HG03064 (cell line): ENCODE results near the gene PGAM2.

Experiments
- ATAC-seq: cut with Tn5 transposase; IDR thresholded peaks from one replicate; pipeline ENCODE4 v1.9.1; 2021; ENCODE audit warnings: low read depth; ENCODE audit not compliant: unreplicated experiment

The PGAM2 gene

GRCh38 chr7:44086627-44087026, 21.3 kb upstream of the PGAM2 start:
- no peak for ATAC-seq

- no peak for ATAC-seq
These were observed 20.2 kb upstream of the PGAM2 start for GRCh38 chr7:44085546-44085945.

- ATAC-seq, result no peak
These were observed 19.3 kb upstream of the PGAM2 start for GRCh38 chr7:44084701-44085100.

GRCh38 chr7:44083796-44084195, 18.4 kb upstream of the PGAM2 start:
- no peak for ATAC-seq

GRCh38 chr7:44082541-44083207, 17.3 kb upstream of the PGAM2 start:
- ATAC-seq, result peak; percentile 94

- no peak for ATAC-seq
These were observed 15.9 kb upstream of the PGAM2 start for GRCh38 chr7:44081266-44081748.

GRCh38 chr7:44080686-44081265, 15.4 kb upstream of the PGAM2 start:
- no peak for ATAC-seq

- no peak for ATAC-seq
These were observed 14.8 kb upstream of the PGAM2 start for GRCh38 chr7:44080118-44080517.

GRCh38 chr7:44079331-44080021, 14.1 kb upstream of the PGAM2 start:
- no peak for ATAC-seq

- no peak for ATAC-seq
These were observed 13.2 kb upstream of the PGAM2 start for GRCh38 chr7:44078521-44078920.

GRCh38 chr7:44077681-44078091, 12.3 kb upstream of the PGAM2 start:
- no peak for ATAC-seq

- ATAC-seq, result no peak
These were observed 11.7 kb upstream of the PGAM2 start for GRCh38 chr7:44077061-44077460.

GRCh38 chr7:44076101-44076895, 10.9 kb upstream of the PGAM2 start:
- no peak for ATAC-seq

- no peak for ATAC-seq
These were observed 10.1 kb upstream of the PGAM2 start for GRCh38 chr7:44075296-44076075.

- no peak for ATAC-seq
These were observed 9.0 kb upstream of the PGAM2 start for GRCh38 chr7:44074349-44074695.

- ATAC-seq, result peak; percentile 53
These were observed 8.4 kb upstream of the PGAM2 start for GRCh38 chr7:44073664-44074348.

GRCh38 chr7:44072364-44073231, 7.2 kb upstream of the PGAM2 start:
- no peak for ATAC-seq

GRCh38 chr7:44071726-44072363, 6.5 kb upstream of the PGAM2 start:
- ATAC-seq, result no peak
